Suprapubic skin (tissue), 4 donors: Measurements from ENCODE around the gene HID1. TPM values are rescaled to one million over a fixed set of nuclear protein-coding genes. Genes with fewer than 3 reads are reported as not detected.
A peak's percentile ranks its signal among the peaks of the same experiment; 100 is the strongest.

Experiments
- DNase-seq, 2 donors: peaks; one replicate each; pipeline ENCODE4 v3.0.0-alpha.2; 2019; ENCODE audit warnings: low spot score in 2 of 2
- H3K27ac ChIP-seq: fragments of 200-600 bp; sonication (generic); one replicate; pipeline ENCODE4 v1.5.1; 2019
- H3K27me3 ChIP-seq: fragments of 200-600 bp; sonication (generic); one replicate; pipeline ENCODE4 v1.5.1; 2019
- H3K36me3 ChIP-seq: fragments of 200-600 bp; sonication (generic); one replicate; pipeline ENCODE4 v1.5.1; 2019
- H3K4me1 ChIP-seq: fragments of 200-600 bp; sonication (generic); one replicate; pipeline ENCODE4 v1.5.1; 2019
- H3K4me3 ChIP-seq: fragments of 200-600 bp; sonication (generic); one replicate; pipeline ENCODE4 v1.5.1; 2019; ENCODE audit warnings: mild to moderate bottlenecking
- H3K9me3 ChIP-seq: fragments of 200-600 bp; sonication (generic); one replicate; pipeline ENCODE4 v1.5.1; 2019
- EP300 ChIP-seq: sonication (generic); formaldehyde crosslinking; IDR thresholded peaks from one replicate; pipeline ENCODE4 v1.6.1; 2017; ENCODE audit warnings: antibody characterized with exemption
- POLR2A ChIP-seq, 2 donors: fragments of 450-650 bp; IDR thresholded peaks; one replicate each; pipeline ENCODE4 v1.6.1; 2017; ENCODE audit warnings: antibody characterized with exemption in 2 of 2, mild to moderate bottlenecking in 2 of 2, moderate library complexity in 2 of 2
- POLR2AphosphoS5 ChIP-seq, 3 donors: sonication (generic); formaldehyde crosslinking; IDR thresholded peaks; one replicate each; pipeline ENCODE4 v1.6.1; 2017; ENCODE audit warnings: antibody characterized with exemption in 3 of 3
- WGBS: methylation state at CpG from one replicate; pipeline ENCODE4 v1.1.5; 2018; 5-methylcytosine and 5-hydroxymethylcytosine counted together
- total RNA-seq, 4 donors: library from RNA; depleted of rRNA; stranded (reverse); fragments of >200 nt; gene quantifications; one replicate each; pipeline ENCODE4 v1.1.0, GENCODE V29; 2016
- TF ChIP-seq, protein P1 (sequence below), 2 donors: fragments of 200-600 bp in 1 of 2; fragments of 450-650 bp in 1 of 2; sonication (generic) in 1 of 2; IDR thresholded peaks; one replicate each; pipeline ENCODE4 v1.5.1; 2016 to 2019; ENCODE audit warnings: antibody characterized with exemption in 2 of 2, mild to moderate bottlenecking in 1 of 2, moderate library complexity in 1 of 2

The HID1 gene
- total RNA-seq, 4 donors from 2014 or later: 3.4 to 13.7 (median 9.5) TPM

DNA sequence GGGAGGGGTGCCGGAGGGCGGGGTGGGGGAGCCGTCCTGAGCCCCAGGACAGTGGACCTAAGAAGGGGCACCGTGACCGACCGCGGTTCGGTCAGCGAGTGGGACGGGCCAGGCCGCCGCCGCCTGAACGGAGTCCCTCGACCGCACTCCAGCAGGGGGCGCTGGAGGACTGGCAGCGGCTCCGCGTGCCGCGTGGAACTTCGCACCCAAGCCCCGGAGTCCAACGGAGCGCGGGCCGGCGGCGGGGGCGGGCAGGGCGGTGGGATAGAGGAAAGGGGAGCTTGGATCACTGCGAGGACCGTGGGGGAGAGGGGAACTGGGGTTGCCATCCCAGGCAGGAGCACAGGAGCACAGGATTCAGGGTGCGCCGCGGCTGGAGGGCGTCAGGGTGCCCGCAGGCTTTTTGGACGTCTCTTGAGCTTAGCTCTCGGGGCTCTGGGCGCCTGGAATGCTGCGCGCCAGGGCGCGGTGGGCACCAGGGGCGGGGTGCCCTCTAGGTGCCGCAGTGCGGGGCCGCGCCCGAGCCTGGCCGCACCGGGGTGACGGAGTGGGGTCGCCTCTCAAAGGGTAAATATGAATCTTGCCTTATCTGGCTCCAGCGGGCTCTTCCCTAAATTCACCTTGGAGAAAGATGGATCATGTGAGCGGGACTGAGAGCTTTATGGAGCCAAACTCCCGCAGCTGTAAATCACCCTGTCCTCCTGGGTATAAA lies 48.9 kb downstream of the HID1 start:
- Histone ChIP-seq H3K27me3 (peaks cover 68% of the 10 kb centered on the region), H3K27ac (no peak overlapping the region), H3K36me3 (no peaks in the 10 kb centered on the region), H3K4me1 (peaks cover 44% of the 10 kb centered on the region), H3K9me3 (no peaks in the 10 kb centered on the region), H3K4me3 (peak overlapping the region; percentile 50)
- TF ChIP-seq EP300 (no peak), POLR2AphosphoS5 (IDR thresholded peaks at IDR 0.05) (no peak), POLR2A (IDR thresholded peaks at IDR 0.05) (no peak)
- TF ChIP-seq, protein P1, sequence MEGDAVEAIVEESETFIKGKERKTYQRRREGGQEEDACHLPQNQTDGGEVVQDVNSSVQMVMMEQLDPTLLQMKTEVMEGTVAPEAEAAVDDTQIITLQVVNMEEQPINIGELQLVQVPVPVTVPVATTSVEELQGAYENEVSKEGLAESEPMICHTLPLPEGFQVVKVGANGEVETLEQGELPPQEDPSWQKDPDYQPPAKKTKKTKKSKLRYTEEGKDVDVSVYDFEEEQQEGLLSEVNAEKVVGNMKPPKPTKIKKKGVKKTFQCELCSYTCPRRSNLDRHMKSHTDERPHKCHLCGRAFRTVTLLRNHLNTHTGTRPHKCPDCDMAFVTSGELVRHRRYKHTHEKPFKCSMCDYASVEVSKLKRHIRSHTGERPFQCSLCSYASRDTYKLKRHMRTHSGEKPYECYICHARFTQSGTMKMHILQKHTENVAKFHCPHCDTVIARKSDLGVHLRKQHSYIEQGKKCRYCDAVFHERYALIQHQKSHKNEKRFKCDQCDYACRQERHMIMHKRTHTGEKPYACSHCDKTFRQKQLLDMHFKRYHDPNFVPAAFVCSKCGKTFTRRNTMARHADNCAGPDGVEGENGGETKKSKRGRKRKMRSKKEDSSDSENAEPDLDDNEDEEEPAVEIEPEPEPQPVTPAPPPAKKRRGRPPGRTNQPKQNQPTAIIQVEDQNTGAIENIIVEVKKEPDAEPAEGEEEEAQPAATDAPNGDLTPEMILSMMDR (IDR thresholded peaks at IDR 0.05): peak; percentile 12 to 94
- peak in 1 of 2 donors; percentile 78 for DNase-seq
- WGBS: 0% methylated on average over 2 of the region's 59 CpGs

GRCh38 chr17:74922694-74923537 lies 49.6 kb downstream of the HID1 start, which contains the start of gene USH1G:
Gene USH1G, minus strand, starts transcription at chr17:74923255. Its CDS starts 182 bp downstream, at chr17:74923073.
- DNase-seq: no peak
- Histone ChIP-seq H3K4me1 (peaks cover 44% of the 10 kb centered on the region), H3K4me3 (peak within 1 kb of the TSS; percentile 50), H3K9me3 (no peaks in the 10 kb centered on the region), H3K27me3 (peaks cover 68% of the 10 kb centered on the region), H3K27ac (no peak within 1 kb of the TSS), H3K36me3 (no peaks in the 10 kb centered on the region)
- 36% methylated on average over 4 of the region's 57 CpGs for WGBS
- no peak for TF ChIP-seq POLR2A (IDR thresholded peaks at IDR 0.05)
- TF ChIP-seq POLR2AphosphoS5 (IDR thresholded peaks at IDR 0.05): no peak
- TF ChIP-seq, protein P1 (IDR thresholded peaks at IDR 0.05): no peak
- no peak for TF ChIP-seq EP300

GRCh38 chr17:74922172-74922571 lies 50.4 kb downstream of the HID1 start:
- no peak for TF ChIP-seq POLR2A (IDR thresholded peaks at IDR 0.05)
- TF ChIP-seq EP300: no peak
- TF ChIP-seq, protein P1 (IDR thresholded peaks at IDR 0.05): no peak
- no peak for TF ChIP-seq POLR2AphosphoS5 (IDR thresholded peaks at IDR 0.05)
- Histone ChIP-seq H3K36me3 (no peaks in the 10 kb centered on the region), H3K27ac (no peak overlapping the region), H3K27me3 (peaks cover 65% of the 10 kb centered on the region), H3K9me3 (no peaks in the 10 kb centered on the region), H3K4me1 (peaks cover 44% of the 10 kb centered on the region), H3K4me3 (no peak overlapping the region)
- DNase-seq: no peak
- WGBS: 49% methylated on average over 6 of the region's 6 CpGs

DNA sequence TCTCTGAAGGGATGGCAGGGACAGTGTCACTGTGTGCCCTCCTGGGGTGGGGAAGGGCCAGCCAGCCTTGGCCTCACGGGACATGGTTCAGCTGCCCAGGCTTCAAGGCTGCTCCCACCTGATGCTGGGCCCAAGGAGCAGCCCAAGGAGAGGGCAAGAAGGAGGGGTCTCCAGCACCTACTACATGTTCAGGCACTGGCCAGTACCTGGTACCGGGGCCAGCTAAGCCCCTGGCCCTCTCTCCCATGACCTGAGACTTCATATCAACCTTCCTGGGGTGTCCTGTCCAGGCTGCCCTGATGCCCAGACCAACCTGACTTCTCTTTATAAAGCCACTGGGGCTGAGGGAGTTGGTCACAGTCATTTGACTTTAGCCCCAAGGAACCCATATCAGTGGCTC lies 50.8 kb downstream of the HID1 start:
- Histone ChIP-seq H3K36me3 (no peaks in the 10 kb centered on the region), H3K4me1 (peaks cover 44% of the 10 kb centered on the region), H3K27ac (no peak overlapping the region), H3K4me3 (no peak overlapping the region), H3K27me3 (peaks cover 64% of the 10 kb centered on the region), H3K9me3 (no peaks in the 10 kb centered on the region)
- TF ChIP-seq, protein P1 (IDR thresholded peaks at IDR 0.05): no peak
- TF ChIP-seq EP300 (no peak), POLR2AphosphoS5 (IDR thresholded peaks at IDR 0.05) (no peak), POLR2A (IDR thresholded peaks at IDR 0.05) (no peak)
- no peak for DNase-seq
- WGBS: 100% methylated on average over 1 of the region's 2 CpGs
